Hepatocyte (in vitro differentiated cells): Measurements from ENCODE around the gene GNAI2. TPM values are rescaled to one million over a fixed set of nuclear protein-coding genes. Genes with fewer than 3 reads are reported as not detected.

Experiments
- DNase-seq: peaks from one replicate; pipeline ENCODE4 v3.0.0-alpha.2; 2016; ENCODE audit warnings: low spot score
- H2AFZ ChIP-seq: fragments of 200-600 bp; sonication (generic); 2 replicates; pipeline ENCODE4 v1.6.0; 2016; ENCODE audit warnings: antibody characterized with exemption, mild to moderate bottlenecking
- H3K27ac ChIP-seq: fragments of 200-600 bp; sonication (generic); 2 replicates; pipeline ENCODE4 v1.5.1; 2016; ENCODE audit warnings: mild to moderate bottlenecking
- H3K27me3 ChIP-seq: fragments of 200-600 bp; sonication (generic); 2 replicates; pipeline ENCODE4 v1.6.1; 2016
- H3K36me3 ChIP-seq: fragments of 200-600 bp; sonication (generic); replicated peaks from 2 replicates; pipeline ENCODE4 v1.5.1; 2016; ENCODE audit warnings: low read depth; ENCODE audit not compliant: insufficient read depth
- H3K4me1 ChIP-seq: fragments of 200-600 bp; sonication (generic); 2 replicates; pipeline ENCODE4 v1.5.1; 2016; ENCODE audit warnings: mild to moderate bottlenecking, moderate library complexity; ENCODE audit not compliant: insufficient read depth
- H3K4me2 ChIP-seq: fragments of 200-600 bp; sonication (generic); 2 replicates; pipeline ENCODE4 v1.6.0; 2016
- H3K4me3 ChIP-seq: fragments of 200-600 bp; sonication (generic); 2 replicates; pipeline ENCODE4 v1.5.1; 2016; ENCODE audit warnings: mild to moderate bottlenecking
- H3K79me2 ChIP-seq: fragments of 200-600 bp; sonication (generic); 2 replicates; pipeline ENCODE4 v1.6.0; 2017; ENCODE audit warnings: mild to moderate bottlenecking
- H3K9me2 ChIP-seq: fragments of 200-600 bp; sonication (generic); replicated peaks from 2 replicates; pipeline ENCODE4 v1.6.0; 2017; ENCODE audit warnings: mild to moderate bottlenecking; ENCODE audit not compliant: insufficient read depth
- H3K9me3 ChIP-seq: fragments of 200-600 bp; sonication (generic); 2 replicates; pipeline ENCODE4 v1.5.1; 2016; ENCODE audit warnings: low read depth, mild to moderate bottlenecking
- H4K20me1 ChIP-seq: fragments of 200-600 bp; sonication (generic); 2 replicates; pipeline ENCODE4 v1.6.0; 2016; ENCODE audit warnings: mild to moderate bottlenecking; ENCODE audit not compliant: insufficient read depth, poor library complexity, severe bottlenecking
- EZH2 ChIP-seq: fragments of 200-600 bp; sonication (generic); IDR thresholded peaks from 2 replicates; pipeline ENCODE4 v1.6.1; 2016; ENCODE audit warnings: antibody characterized with exemption, mild to moderate bottlenecking, borderline replicate concordance
- EZH2phosphoT487 ChIP-seq: fragments of 200-600 bp; sonication (generic); IDR thresholded peaks from one replicate; pipeline ENCODE4 v1.6.1; 2018; ENCODE audit warnings: antibody characterized with exemption, mild to moderate bottlenecking, low read depth, moderate library complexity; ENCODE audit not compliant: unreplicated experiment, severe bottlenecking
- WGBS: methylation state at CpG from one replicate; pipeline ENCODE4 v1.1.6; 2016; ENCODE audit warnings: low lambda C conversion rate; ENCODE audit errors: missing lambda C conversion rate; 5-methylcytosine and 5-hydroxymethylcytosine counted together
- polyA plus RNA-seq: library from polyadenylated mRNA; unstranded; fragments of >200 nt; fragmentation: Nextera tagmentation; extraction: Ambion mirVana; gene quantifications from 2 replicates; pipeline ENCODE4 v1.2.1, GENCODE V29; 2016
- total RNA-seq: library from RNA; depleted of rRNA; stranded (reverse); fragments of >200 nt; gene quantifications from 2 replicates; pipeline ENCODE4 v1.2.3, GENCODE V29; 2014
- TF ChIP-seq, protein P1 (sequence below): fragments of 200-600 bp; sonication (generic); IDR thresholded peaks from 2 replicates; pipeline ENCODE4 v1.5.1; 2016; ENCODE audit warnings: antibody characterized with exemption, mild to moderate bottlenecking; ENCODE audit not compliant: poor library complexity

The GNAI2 gene
- total and polyA plus RNA-seq, 2 experiments from 2014 or later: 103 to 233 TPM

DNA sequence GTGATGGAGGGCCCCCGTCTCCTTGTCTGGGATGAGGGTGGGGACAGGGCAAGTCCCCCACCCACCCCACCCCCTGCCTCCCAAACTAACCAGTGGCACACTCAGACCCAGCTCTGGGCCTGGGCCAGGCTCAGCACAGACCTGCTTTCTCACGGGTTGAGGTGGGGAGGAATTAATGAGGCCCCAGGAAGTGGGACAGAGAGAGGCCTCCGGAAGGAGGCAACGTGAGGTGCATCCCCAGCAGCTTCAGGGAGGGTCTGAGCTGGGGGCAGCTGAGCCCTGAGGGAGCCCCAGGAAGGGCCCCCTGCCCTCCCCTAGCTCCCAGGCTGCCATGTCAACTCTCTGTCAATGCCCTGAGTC is 15.0 kb upstream of the GNAI2 start:
- no peak for DNase-seq
- H3K9me2 ChIP-seq: no peaks in the 10 kb centered on the region
- H3K4me3 ChIP-seq: no peak overlapping the region
- H3K4me2 ChIP-seq: no peak overlapping the region
- H3K27ac ChIP-seq: no peak overlapping the region
- H3K9me3 ChIP-seq: no peaks in the 10 kb centered on the region
- WGBS: 76% methylated on average over 4 of the region's 4 CpGs
- no peak overlapping the region for H2AFZ ChIP-seq
- TF ChIP-seq EZH2phosphoT487 (no peak), EZH2 (no peak)
- no peaks in the 10 kb centered on the region for H3K79me2 ChIP-seq
- no peaks in the 10 kb centered on the region for H4K20me1 ChIP-seq
- no peaks in the 10 kb centered on the region for H3K36me3 ChIP-seq
- H3K27me3 ChIP-seq: no peaks in the 10 kb centered on the region
- peaks cover 3% of the 10 kb centered on the region for H3K4me1 ChIP-seq

DNA sequence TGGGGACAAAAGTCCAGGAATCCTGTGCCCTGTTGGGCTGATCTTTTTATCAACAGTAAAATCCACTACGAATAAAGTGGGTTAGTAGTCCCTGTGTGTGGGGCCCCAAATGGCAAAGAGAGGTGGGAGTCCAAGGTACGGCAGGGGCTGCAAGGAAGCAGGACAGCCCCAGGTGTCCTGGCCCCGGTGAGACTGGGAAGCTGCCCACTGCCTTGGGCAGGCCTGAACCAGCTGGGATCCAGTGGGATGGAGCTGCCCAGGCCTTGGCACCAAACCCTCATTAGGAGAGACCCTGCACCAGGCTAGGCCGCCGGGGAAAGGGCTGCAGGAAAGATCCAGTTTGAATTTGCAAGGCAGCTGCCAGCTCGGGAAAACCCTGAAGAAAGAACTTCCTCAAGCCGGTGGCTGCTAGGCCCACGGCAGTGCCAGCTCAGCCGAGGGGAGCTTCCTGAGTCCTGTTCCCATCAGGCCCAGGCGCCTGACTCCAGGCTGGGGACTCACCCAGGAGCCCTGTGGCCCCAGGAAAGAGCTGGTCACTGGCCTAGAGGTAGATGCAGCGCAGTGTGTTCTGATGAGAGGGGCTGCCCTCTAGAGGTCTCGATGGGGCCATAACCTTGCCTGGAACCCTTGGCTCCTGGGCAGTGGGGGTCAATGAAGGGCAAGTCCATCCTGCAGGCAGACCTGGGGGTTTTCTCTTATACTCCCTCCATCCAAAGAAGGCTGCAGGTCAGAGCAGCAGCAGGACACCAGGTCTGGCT is 14.4 kb upstream of the GNAI2 start:
- Histone ChIP-seq H3K4me3 (no peak overlapping the region), H3K27me3 (no peaks in the 10 kb centered on the region), H3K27ac (no peak overlapping the region), H3K9me3 (no peaks in the 10 kb centered on the region), H3K79me2 (no peaks in the 10 kb centered on the region), H4K20me1 (no peaks in the 10 kb centered on the region), H2AFZ (no peak overlapping the region), H3K9me2 (no peaks in the 10 kb centered on the region), H3K36me3 (no peaks in the 10 kb centered on the region), H3K4me1 (peaks cover 3% of the 10 kb centered on the region), H3K4me2 (no peak overlapping the region)
- DNase-seq: no peak
- TF ChIP-seq, protein P1, sequence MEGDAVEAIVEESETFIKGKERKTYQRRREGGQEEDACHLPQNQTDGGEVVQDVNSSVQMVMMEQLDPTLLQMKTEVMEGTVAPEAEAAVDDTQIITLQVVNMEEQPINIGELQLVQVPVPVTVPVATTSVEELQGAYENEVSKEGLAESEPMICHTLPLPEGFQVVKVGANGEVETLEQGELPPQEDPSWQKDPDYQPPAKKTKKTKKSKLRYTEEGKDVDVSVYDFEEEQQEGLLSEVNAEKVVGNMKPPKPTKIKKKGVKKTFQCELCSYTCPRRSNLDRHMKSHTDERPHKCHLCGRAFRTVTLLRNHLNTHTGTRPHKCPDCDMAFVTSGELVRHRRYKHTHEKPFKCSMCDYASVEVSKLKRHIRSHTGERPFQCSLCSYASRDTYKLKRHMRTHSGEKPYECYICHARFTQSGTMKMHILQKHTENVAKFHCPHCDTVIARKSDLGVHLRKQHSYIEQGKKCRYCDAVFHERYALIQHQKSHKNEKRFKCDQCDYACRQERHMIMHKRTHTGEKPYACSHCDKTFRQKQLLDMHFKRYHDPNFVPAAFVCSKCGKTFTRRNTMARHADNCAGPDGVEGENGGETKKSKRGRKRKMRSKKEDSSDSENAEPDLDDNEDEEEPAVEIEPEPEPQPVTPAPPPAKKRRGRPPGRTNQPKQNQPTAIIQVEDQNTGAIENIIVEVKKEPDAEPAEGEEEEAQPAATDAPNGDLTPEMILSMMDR: no peak
- TF ChIP-seq EZH2 (no peak), EZH2phosphoT487 (no peak)
- WGBS: 83% methylated on average over 12 of the region's 12 CpGs

DNA sequence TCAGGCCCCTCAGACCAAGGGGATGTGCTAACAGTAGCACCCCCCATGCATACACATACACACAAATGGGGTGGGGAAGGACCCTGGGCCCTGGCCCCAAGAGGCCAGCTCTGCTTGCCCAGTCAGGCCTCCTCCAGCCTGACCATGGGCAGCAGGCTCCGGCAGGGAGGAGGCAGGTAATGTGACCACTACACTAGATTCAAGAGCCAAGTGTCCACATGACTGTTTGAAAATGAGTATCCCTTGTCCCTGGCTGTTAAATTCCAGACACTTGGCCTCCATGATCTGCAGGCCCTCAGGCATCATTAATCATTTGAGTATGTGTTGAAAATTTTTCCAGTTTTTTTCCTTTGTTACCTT is 13.9 kb upstream of the GNAI2 start:
- no peak overlapping the region for H3K4me2 ChIP-seq
- DNase-seq: no peak
- 83% methylated on average over 1 of the region's 1 CpG for WGBS
- H3K9me2 ChIP-seq: no peaks in the 10 kb centered on the region
- no peak overlapping the region for H2AFZ ChIP-seq
- H3K27me3 ChIP-seq: no peaks in the 10 kb centered on the region
- no peaks in the 10 kb centered on the region for H4K20me1 ChIP-seq
- no peaks in the 10 kb centered on the region for H3K36me3 ChIP-seq
- H3K4me1 ChIP-seq: peaks cover 8% of the 10 kb centered on the region
- no peak overlapping the region for H3K27ac ChIP-seq
- TF ChIP-seq EZH2phosphoT487 (no peak), EZH2 (no peak)
- TF ChIP-seq, protein P1: no peak
- no peaks in the 10 kb centered on the region for H3K79me2 ChIP-seq
- H3K4me3 ChIP-seq: no peak overlapping the region
- H3K9me3 ChIP-seq: no peaks in the 10 kb centered on the region

DNA sequence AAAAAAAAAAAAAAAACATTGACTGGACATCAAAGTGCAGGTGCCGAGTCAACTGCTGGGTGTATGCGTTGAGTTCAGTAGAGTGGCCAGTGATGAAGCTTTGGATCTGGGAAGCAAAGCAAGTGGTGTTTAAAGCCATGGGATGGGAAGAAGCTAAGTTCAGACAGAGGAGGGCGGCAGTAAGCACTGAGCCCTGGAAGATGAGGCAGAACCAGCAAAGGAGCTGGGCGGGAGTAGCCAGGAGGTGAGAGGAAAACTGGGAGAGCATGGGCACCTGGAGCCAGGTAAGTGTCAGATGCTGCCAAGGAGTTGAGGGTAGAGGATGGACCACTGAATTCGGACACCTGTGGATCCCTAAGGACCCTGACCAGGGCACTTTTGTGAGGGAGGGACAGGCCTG is 11.4 kb upstream of the GNAI2 start:
- H3K4me2 ChIP-seq: no peak overlapping the region
- TF ChIP-seq, protein P1: no peak
- TF ChIP-seq EZH2phosphoT487 (no peak), EZH2 (no peak)
- no peak overlapping the region for H2AFZ ChIP-seq
- no peaks in the 10 kb centered on the region for H3K9me2 ChIP-seq
- H3K4me1 ChIP-seq: peaks cover 17% of the 10 kb centered on the region
- 65% methylated on average over 5 of the region's 5 CpGs for WGBS
- H3K79me2 ChIP-seq: no peaks in the 10 kb centered on the region
- no peak overlapping the region for H3K27ac ChIP-seq
- no peaks in the 10 kb centered on the region for H4K20me1 ChIP-seq
- no peak for DNase-seq
- H3K9me3 ChIP-seq: no peaks in the 10 kb centered on the region
- H3K36me3 ChIP-seq: no peaks in the 10 kb centered on the region
- no peak overlapping the region for H3K4me3 ChIP-seq
- H3K27me3 ChIP-seq: no peaks in the 10 kb centered on the region
